ENCODE data around the gene CCDC40.

CCDC40 gene

DNA sequence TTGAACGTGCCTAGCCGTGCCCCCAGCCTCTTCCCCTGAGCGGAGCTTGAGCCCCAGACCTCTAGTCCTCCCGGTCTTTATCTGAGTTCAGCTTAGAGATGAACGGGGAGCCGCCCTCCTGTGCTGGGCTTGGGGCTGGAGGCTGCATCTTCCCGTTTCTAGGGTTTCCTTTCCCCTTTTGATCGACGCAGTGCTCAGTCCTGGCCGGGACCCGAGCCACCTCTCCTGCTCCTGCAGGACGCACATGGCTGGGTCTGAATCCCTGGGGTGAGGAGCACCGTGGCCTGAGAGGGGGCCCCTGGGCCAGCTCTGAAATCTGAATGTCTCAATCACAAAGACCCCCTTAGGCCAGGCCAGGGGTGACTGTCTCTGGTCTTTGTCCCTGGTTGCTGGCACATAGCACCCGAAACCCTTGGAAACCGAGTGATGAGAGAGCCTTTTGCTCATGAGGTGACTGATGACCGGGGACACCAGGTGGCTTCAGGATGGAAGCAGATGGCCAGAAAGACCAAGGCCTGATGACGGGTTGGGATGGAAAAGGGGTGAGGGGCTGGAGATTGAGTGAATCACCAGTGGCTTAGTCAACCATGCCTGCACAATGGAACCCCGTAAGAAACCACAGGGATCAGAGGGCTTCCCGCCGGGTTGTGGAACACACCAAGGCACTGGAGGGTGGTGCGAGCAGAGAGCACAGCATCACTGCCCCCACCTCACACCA lies 65.7 kb downstream of the CCDC40 start:
- TF ChIP-seq POLR2AphosphoS5 (IDR thresholded peaks at IDR 0.05; ENCODE audit: low read depth, low read length): no peak; the same call in 1 of the 2 replicates
- TF ChIP-seq SIN3A (IDR thresholded peaks at IDR 0.05; ENCODE audit: borderline replicate concordance, insufficient read depth, low read length): no peak
- TF ChIP-seq, protein P1, sequence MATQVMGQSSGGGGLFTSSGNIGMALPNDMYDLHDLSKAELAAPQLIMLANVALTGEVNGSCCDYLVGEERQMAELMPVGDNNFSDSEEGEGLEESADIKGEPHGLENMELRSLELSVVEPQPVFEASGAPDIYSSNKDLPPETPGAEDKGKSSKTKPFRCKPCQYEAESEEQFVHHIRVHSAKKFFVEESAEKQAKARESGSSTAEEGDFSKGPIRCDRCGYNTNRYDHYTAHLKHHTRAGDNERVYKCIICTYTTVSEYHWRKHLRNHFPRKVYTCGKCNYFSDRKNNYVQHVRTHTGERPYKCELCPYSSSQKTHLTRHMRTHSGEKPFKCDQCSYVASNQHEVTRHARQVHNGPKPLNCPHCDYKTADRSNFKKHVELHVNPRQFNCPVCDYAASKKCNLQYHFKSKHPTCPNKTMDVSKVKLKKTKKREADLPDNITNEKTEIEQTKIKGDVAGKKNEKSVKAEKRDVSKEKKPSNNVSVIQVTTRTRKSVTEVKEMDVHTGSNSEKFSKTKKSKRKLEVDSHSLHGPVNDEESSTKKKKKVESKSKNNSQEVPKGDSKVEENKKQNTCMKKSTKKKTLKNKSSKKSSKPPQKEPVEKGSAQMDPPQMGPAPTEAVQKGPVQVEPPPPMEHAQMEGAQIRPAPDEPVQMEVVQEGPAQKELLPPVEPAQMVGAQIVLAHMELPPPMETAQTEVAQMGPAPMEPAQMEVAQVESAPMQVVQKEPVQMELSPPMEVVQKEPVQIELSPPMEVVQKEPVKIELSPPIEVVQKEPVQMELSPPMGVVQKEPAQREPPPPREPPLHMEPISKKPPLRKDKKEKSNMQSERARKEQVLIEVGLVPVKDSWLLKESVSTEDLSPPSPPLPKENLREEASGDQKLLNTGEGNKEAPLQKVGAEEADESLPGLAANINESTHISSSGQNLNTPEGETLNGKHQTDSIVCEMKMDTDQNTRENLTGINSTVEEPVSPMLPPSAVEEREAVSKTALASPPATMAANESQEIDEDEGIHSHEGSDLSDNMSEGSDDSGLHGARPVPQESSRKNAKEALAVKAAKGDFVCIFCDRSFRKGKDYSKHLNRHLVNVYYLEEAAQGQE (IDR thresholded peaks at IDR 0.05; ENCODE audit: insufficient read depth in 1 of 2, low read depth in 2 of 2, low read length in 2 of 2): no peak
- no peak for TF ChIP-seq TAF1 (IDR thresholded peaks at IDR 0.05; ENCODE audit: borderline replicate concordance, insufficient read depth, low read length)
- TF ChIP-seq FOXP2 (optimal IDR thresholded peaks at IDR 0.05; ENCODE audit: borderline replicate concordance, extremely low read depth, extremely low read length, insufficient read depth): no peak

DNA sequence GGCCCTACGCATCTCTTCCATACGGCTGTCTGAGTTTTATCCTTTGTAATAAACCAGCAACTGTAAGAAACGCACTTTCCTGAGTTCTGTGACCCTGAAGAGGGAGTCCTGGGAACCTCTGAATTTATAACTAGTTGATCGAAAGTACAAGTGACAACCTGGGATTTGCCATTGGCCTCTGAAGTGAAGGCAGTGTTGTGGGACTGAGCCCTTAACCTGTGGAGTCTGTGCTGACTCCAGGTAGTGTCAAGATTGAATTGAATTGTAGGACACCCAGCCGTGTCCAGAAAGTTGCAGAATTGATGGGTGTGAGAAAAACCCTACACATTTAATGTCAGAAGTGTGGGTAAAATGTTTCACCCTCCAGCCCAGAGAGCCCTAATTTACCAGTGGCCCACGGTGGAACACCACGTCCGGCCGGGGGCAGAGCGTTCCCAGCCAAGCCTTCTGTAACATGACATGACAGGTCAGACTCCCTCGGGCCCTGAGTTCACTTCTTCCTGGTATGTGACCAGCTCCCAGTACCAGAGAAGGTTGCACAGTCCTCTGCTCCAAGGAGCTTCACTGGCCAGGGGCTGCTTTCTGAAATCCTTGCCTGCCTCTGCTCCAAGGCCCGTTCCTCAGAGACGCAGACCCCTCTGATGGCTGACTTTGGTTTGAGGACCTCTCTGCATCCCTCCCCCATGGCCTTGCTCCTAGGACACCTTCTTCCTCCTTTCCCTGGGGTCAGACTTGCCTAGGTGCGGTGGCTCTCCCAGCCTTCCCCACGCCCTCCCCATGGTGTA lies 66.4 kb downstream of the CCDC40 start:
- TF ChIP-seq, protein P1 (IDR thresholded peaks at IDR 0.05; ENCODE audit: insufficient read depth in 1 of 2, low read depth in 2 of 2, low read length in 2 of 2): no peak
- no peak for TF ChIP-seq POLR2AphosphoS5 (IDR thresholded peaks at IDR 0.05; ENCODE audit: low read depth, low read length)

DNA sequence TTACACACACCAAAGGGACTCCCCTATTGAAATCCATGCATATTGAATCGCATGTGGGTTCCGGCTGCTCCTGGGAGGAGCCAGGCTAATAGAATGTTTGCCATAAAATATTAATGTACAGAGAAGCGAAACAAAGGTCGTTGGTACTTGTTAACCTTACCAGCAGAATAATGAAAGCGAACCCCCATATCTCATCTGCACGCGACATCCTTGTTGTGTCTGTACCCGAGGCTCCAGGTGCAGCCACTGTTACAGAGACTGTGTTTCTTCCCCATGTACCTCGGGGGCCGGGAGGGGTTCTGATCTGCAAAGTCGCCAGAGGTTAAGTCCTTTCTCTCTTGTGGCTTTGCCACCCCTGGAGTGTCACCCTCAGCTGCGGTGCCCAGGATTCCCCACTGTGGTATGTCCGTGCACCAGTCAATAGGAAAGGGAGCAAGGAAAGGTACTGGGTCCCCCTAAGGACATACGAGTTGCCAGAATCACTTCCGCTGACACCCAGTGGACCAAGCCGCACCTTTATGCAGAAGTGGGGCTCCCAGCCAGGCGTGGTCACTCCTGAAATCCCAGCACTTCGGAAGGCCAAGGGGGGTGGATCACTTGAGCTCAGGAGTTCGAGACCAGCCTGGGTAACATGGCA lies 67.1 kb downstream of the CCDC40 start:
- TF ChIP-seq POLR2AphosphoS5 (IDR thresholded peaks at IDR 0.05; ENCODE audit: low read depth, low read length): no peak
- no peak for TF ChIP-seq TAF1 (IDR thresholded peaks at IDR 0.05; ENCODE audit: borderline replicate concordance, insufficient read depth, low read length)
- no peak for TF ChIP-seq SIN3A (IDR thresholded peaks at IDR 0.05; ENCODE audit: borderline replicate concordance, insufficient read depth, low read length)
- TF ChIP-seq, protein P1 (IDR thresholded peaks at IDR 0.05; ENCODE audit: insufficient read depth in 1 of 2, low read depth in 2 of 2, low read length in 2 of 2): no peak
- no peak for TF ChIP-seq FOXP2 (optimal IDR thresholded peaks at IDR 0.05; ENCODE audit: borderline replicate concordance, extremely low read depth, extremely low read length, insufficient read depth)

DNA sequence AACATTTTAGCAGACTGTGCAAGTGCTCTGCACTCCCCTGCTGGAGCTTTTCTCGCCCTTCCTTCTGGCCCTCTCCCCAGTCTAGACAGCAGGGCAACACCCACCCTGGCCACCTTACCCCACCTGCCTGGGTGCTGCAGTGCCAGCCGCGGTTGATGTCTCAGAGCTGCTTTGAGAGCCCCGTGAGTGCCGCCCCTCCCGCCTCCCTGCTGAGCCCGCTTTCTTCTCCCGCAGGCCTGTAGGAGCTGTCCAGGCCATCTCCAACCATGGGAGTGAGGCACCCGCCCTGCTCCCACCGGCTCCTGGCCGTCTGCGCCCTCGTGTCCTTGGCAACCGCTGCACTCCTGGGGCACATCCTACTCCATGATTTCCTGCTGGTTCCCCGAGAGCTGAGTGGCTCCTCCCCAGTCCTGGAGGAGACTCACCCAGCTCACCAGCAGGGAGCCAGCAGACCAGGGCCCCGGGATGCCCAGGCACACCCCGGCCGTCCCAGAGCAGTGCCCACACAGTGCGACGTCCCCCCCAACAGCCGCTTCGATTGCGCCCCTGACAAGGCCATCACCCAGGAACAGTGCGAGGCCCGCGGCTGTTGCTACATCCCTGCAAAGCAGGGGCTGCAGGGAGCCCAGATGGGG lies 68.0 kb downstream of the CCDC40 start:
- TF ChIP-seq FOXP2 (optimal IDR thresholded peaks at IDR 0.05; ENCODE audit: borderline replicate concordance, extremely low read depth, extremely low read length, insufficient read depth) (no peak), TAF1 (IDR thresholded peaks at IDR 0.05; ENCODE audit: borderline replicate concordance, insufficient read depth, low read length) (no peak), SIN3A (IDR thresholded peaks at IDR 0.05; ENCODE audit: borderline replicate concordance, insufficient read depth, low read length) (no peak), POLR2AphosphoS5 (IDR thresholded peaks at IDR 0.05; ENCODE audit: low read depth, low read length) (no peak)
- TF ChIP-seq, protein P1 (IDR thresholded peaks at IDR 0.05; ENCODE audit: insufficient read depth in 1 of 2, low read depth in 2 of 2, low read length in 2 of 2): no peak

Data from PFSK-1 (cell line).